B cell (primary cell): ENCODE results near the gene SGCD. TPM values are rescaled to one million over a fixed set of nuclear protein-coding genes. Genes with fewer than 3 reads are reported as not detected.

Experiments used
- ATAC-seq: fragments of 200-7000 bp; cut with Tn5 transposase; one replicate; pipeline ENCODE4 v1.10.0; 2021; ENCODE audit warnings: low read depth, mild to moderate bottlenecking, moderate number of reproducible peaks, moderate library complexity
- CTCF ChIA-PET: fragments of 350-600 bp; sonication (Branson Sonifier 250); formaldehyde crosslinking; loops from one replicate; lab custom pipeline; 2021; ENCODE audit warnings: antibody characterized with exemption, inconsistent platforms; lab: Charles Lee
- POLR2A ChIA-PET: fragments of 350-600 bp; sonication (Branson Sonifier 250); formaldehyde crosslinking; loops from one replicate; lab custom pipeline; 2021; ENCODE audit warnings: antibody characterized with exemption; lab: Charles Lee
- DNase-seq: peaks from one replicate; pipeline ENCODE4 v3.0.0; 2013
- H2AFZ ChIP-seq: 2 replicates; pipeline ENCODE4 v1.6.1; 2012; ENCODE audit warnings: mild to moderate bottlenecking, low read depth, low read length; ENCODE audit not compliant: insufficient read depth, poor library complexity, severe bottlenecking
- H3K27ac ChIP-seq, 2 donors: 1 replicate in 1 of 2; 2 replicates in 1 of 2; pipeline ENCODE4 v1.5.1; 2012 to 2013; ENCODE audit warnings: low read length in 2 of 2, mild to moderate bottlenecking in 2 of 2, moderate library complexity in 1 of 2
- H3K27me3 ChIP-seq, 4 experiments: fragments of 200-600 bp in 1 of 4; sonication (generic) in 1 of 4; replicated peaks in 1 of 4; 1 replicate in 2 of 4; 2 replicates in 2 of 4; pipeline versions ENCODE4 v1.6.1 to v1.7.0; 2013 to 2016; ENCODE audit warnings: low read length in 3 of 4, mild to moderate bottlenecking in 2 of 4, mixed read lengths in 1 of 4, moderate library complexity in 1 of 4; ENCODE audit not compliant: insufficient read depth in 4 of 4, control insufficient read depth in 3 of 4; ENCODE audit errors: control extremely low read depth in 1 of 4
- H3K36me3 ChIP-seq, 2 experiments: replicated peaks in 1 of 2; 1 replicate in 1 of 2; 2 replicates in 1 of 2; pipeline versions ENCODE4 v1.6.1 to v1.7.1; 2013; ENCODE audit warnings: low read length in 1 of 2; ENCODE audit not compliant: insufficient read depth in 2 of 2, control insufficient read depth in 1 of 2; ENCODE audit errors: control extremely low read depth in 1 of 2, extremely low read depth in 1 of 2
- H3K4me1 ChIP-seq, 2 donors: fragments of 200-600 bp in 1 of 2; sonication (generic) in 1 of 2; 1 replicate in 1 of 2; 2 replicates in 1 of 2; pipeline versions ENCODE4 v1.5.1 to v1.6.1; 2013 to 2017; ENCODE audit warnings: low read length in 2 of 2; ENCODE audit not compliant: control insufficient read depth in 2 of 2, insufficient read depth in 2 of 2
- H3K4me2 ChIP-seq: replicated peaks from 2 replicates; pipeline ENCODE3; 2012; ENCODE audit warnings: mild to moderate bottlenecking, low read depth, low read length; ENCODE audit not compliant: poor library complexity, severe bottlenecking
- H3K4me3 ChIP-seq, 5 experiments: fragments of 200-600 bp in 1 of 5; sonication (generic) in 1 of 5; 1 replicate in 3 of 5; 2 replicates in 2 of 5; pipeline versions ENCODE4 v1.5.1 to v1.7.0; 2011 to 2016; ENCODE audit warnings: low read length in 4 of 5, mild to moderate bottlenecking in 4 of 5, low read depth in 2 of 5, control low read depth in 1 of 5, moderate library complexity in 1 of 5; ENCODE audit not compliant: insufficient read depth in 1 of 5; ENCODE audit errors: control extremely low read depth in 1 of 5, extremely low read depth in 1 of 5
- H3K79me2 ChIP-seq: fragments of 200-600 bp; sonication (generic); one replicate; pipeline ENCODE4 v1.6.0; 2016; ENCODE audit warnings: low read length; ENCODE audit not compliant: control insufficient read depth, insufficient read depth
- H3K9ac ChIP-seq: fragments of 200-600 bp; sonication (generic); 2 replicates; pipeline ENCODE4 v1.6.1; 2017; ENCODE audit warnings: mild to moderate bottlenecking, low read length, moderate library complexity
- H3K9me3 ChIP-seq, 3 donors: one replicate each; pipeline versions ENCODE4 v1.6.1 to v1.7.1; 2013; ENCODE audit warnings: low read length in 2 of 3; ENCODE audit not compliant: control insufficient read depth in 2 of 3, insufficient read depth in 1 of 3; ENCODE audit errors: control extremely low read depth in 1 of 3
- H4K20me1 ChIP-seq: 2 replicates; pipeline ENCODE4 v1.6.0; 2012; ENCODE audit warnings: mild to moderate bottlenecking, low read length; ENCODE audit not compliant: insufficient read depth, control insufficient read depth, poor library complexity, severe bottlenecking
- H3K27ac Mint-ChIP-seq: one replicate; pipeline ENCODE4 v1.8.0; 2021; ENCODE audit warnings: mixed read lengths
- H3K27me3 Mint-ChIP-seq: one replicate; pipeline ENCODE4 v1.8.0; 2021; ENCODE audit warnings: mixed read lengths
- H3K4me1 Mint-ChIP-seq: one replicate; pipeline ENCODE4 v1.8.0; 2021; ENCODE audit warnings: mixed read lengths
- H3K4me3 Mint-ChIP-seq: one replicate; pipeline ENCODE4 v1.8.0; 2021; ENCODE audit warnings: mixed read lengths
- H3K9me3 Mint-ChIP-seq: one replicate; pipeline ENCODE4 v1.8.0; 2022; ENCODE audit warnings: mixed read lengths; ENCODE audit not compliant: insufficient read depth
- EZH2 ChIP-seq: IDR thresholded peaks from 2 replicates; pipeline ENCODE4 v1.6.1; 2012; ENCODE audit warnings: borderline replicate concordance, low read depth, mild to moderate bottlenecking, moderate library complexity, low read length; ENCODE audit not compliant: insufficient read depth, poor library complexity, severe bottlenecking
- WGBS: methylation state at CpG from one replicate; pipeline ENCODE4 v1.1.5; 2013; ENCODE audit warnings: missing lambda C conversion rate; ENCODE audit not compliant: insufficient coverage; 5-methylcytosine and 5-hydroxymethylcytosine counted together
- intact Hi-C: fragments of 100-400 bp; cut with micrococcal nuclease; formaldehyde crosslinking; loops from one replicate; pipeline ENCODE4 v1.10.0; 2022
- polyA plus RNA-seq: library from polyadenylated mRNA; depleted of rRNA; stranded (reverse); fragments of >200 nt; gene quantifications from 2 replicates; pipeline ENCODE4 v1.2.3, GENCODE V29; 2012
- total RNA-seq, 2 donors: library from RNA; stranded (reverse); fragments of 120-200 nt in 1 of 2; gene quantifications; 1 replicate in 1 of 2; 2 replicates in 1 of 2; pipeline versions ENCODE4 v1.2.3 to v1.2.4, GENCODE V29; 2013 to 2022
- TF ChIP-seq, protein P1 (sequence below): fragments of 200-600 bp; IDR thresholded peaks from one replicate; pipeline ENCODE4 v1.8.0; 2022; ENCODE audit warnings: antibody characterized with exemption, mild to moderate bottlenecking

SGCD gene
- total and polyA plus RNA-seq, 2 donors (not counting 1 experiment from before 2014, with no cell fraction given): not detected

DNA sequence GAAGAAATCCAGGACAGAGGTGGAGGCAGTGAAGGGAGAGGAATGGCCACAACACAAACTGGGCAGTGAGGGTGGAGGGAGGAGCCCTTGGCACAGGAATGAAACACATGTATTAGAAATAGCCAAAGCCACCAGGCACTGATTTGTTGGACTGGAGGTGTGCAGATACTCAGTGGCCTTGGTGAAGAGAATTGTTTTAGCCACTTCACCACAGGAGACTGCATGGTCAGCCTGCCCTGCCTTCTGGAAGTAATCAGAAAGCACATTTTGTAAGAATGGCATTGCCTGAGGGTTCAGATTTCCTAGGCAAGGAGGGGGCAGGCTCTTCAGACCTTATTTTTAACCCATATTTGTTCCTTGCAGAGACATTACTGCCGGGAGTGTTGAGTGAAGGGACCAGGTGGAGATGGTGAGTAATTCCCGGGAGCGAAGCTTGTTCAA is 2.2 kb downstream of the SGCD start:
- TF ChIP-seq, protein P1, sequence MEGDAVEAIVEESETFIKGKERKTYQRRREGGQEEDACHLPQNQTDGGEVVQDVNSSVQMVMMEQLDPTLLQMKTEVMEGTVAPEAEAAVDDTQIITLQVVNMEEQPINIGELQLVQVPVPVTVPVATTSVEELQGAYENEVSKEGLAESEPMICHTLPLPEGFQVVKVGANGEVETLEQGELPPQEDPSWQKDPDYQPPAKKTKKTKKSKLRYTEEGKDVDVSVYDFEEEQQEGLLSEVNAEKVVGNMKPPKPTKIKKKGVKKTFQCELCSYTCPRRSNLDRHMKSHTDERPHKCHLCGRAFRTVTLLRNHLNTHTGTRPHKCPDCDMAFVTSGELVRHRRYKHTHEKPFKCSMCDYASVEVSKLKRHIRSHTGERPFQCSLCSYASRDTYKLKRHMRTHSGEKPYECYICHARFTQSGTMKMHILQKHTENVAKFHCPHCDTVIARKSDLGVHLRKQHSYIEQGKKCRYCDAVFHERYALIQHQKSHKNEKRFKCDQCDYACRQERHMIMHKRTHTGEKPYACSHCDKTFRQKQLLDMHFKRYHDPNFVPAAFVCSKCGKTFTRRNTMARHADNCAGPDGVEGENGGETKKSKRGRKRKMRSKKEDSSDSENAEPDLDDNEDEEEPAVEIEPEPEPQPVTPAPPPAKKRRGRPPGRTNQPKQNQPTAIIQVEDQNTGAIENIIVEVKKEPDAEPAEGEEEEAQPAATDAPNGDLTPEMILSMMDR: no peak
- TF ChIP-seq EZH2: no peak
- Histone ChIP-seq H3K4me2 (no peak overlapping the region), H3K27ac (no peak overlapping the region), H3K4me1 (no peaks in the 10 kb centered on the region), H4K20me1 (no peaks in the 10 kb centered on the region), H3K36me3 (no peaks in the 10 kb centered on the region), H3K79me2 (no peaks in the 10 kb centered on the region), H3K27me3 (no peaks in the 10 kb centered on the region), H3K9me3 (no peaks in the 10 kb centered on the region), H3K4me3 (no peak overlapping the region), H2AFZ (no peak overlapping the region), H3K9ac (no peak overlapping the region)
- intact Hi-C loops: no loop called here
- no peak overlapping the region for H3K4me3 Mint-ChIP-seq
- no peak for ATAC-seq
- WGBS: no CpG with 5 or more reads among the region's 3 CpGs
- H3K9me3 Mint-ChIP-seq: no peaks in the 10 kb centered on the region
- H3K4me1 Mint-ChIP-seq: no peaks in the 10 kb centered on the region
- no peak for DNase-seq
- POLR2A ChIA-PET: no interaction called here
- H3K27ac Mint-ChIP-seq: no peak overlapping the region
- CTCF ChIA-PET: no interaction called here
- peaks cover 15% of the 10 kb centered on the region for H3K27me3 Mint-ChIP-seq

DNA sequence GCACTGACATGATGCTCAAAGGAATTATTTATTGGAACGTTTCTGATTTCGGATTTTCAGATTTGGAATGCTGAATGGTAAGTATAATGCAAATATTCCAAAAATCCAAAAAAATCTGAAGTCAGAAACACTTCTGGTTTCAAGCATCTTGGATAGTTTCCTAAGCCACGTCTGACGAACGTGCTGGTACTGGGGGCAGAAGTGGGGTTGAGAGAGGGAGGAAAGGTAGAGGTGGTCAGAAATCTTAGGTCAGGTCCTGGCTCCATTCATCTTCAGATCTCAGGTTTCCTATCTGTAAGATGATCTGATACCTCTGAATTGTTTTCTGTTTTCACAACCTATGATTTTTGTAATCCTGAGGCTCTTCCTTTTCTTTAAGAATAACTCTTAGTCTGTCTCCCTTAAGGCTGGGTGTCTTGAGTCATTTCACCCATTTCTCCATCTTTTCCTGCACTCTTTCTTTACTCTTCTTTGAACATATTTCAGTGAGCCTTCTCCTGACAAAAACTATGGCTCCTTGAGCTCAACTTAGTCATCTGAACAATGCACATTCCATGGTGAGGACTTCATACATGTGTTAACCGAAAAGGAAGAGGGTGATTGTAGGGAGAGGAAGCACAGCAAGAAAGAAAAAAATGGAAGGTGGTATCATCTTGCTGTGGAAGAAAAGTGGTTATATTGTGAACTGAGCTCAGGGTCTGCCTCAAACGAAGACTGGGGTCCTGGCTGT is 3.3 kb downstream of the SGCD start:
- ATAC-seq: no peak
- peaks cover 15% of the 10 kb centered on the region for H3K27me3 Mint-ChIP-seq
- Histone ChIP-seq H3K4me1 (no peaks in the 10 kb centered on the region), H3K27ac (no peak overlapping the region), H3K79me2 (no peaks in the 10 kb centered on the region), H3K27me3 (no peaks in the 10 kb centered on the region), H3K9ac (no peak overlapping the region), H3K4me3 (no peak overlapping the region), H3K9me3 (no peaks in the 10 kb centered on the region), H3K36me3 (no peaks in the 10 kb centered on the region), H2AFZ (no peak overlapping the region), H3K4me2 (no peak overlapping the region), H4K20me1 (no peaks in the 10 kb centered on the region)
- ChIA-PET CTCF (no interaction called here), POLR2A (no interaction called here)
- H3K4me1 Mint-ChIP-seq: no peaks in the 10 kb centered on the region
- 100% methylated on average over 2 of the region's 7 CpGs for WGBS
- no peak overlapping the region for H3K4me3 Mint-ChIP-seq
- H3K27ac Mint-ChIP-seq: no peak overlapping the region
- H3K9me3 Mint-ChIP-seq: no peaks in the 10 kb centered on the region
- no peak for DNase-seq
- intact Hi-C loops: no loop called here
- no peak for TF ChIP-seq EZH2
- TF ChIP-seq, protein P1: no peak
